ENCODE data around the gene TMEM53.

The TMEM53 gene

DNA sequence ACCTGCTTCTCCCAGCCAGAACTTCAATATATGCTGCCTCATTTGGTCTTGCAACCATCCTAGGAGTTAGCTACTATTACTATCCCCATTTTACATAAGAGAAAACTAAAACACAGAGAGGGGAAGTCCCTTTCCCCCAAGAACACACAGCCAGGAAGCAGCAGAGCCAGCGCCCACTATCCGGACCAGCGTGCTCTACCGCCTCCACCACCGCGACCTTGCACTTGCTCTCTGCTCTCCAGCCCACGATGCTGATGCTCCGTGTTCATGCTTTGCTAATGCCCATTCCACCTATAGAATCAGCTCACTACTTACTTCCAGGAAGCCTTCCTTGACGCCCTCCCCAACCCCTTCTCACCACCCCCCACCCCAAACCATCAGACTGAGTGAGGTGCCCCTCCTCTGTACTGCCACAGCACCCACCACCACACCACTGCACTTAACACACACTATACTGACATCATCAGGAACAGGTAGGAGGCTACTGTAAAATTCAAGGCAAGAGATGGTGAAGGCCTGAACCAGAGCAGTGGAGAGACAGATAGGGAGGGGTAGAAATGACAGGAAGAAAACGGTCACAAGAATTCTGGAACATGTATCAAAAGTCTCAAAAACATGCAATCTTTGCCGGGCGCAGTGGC is 9.4 kb downstream of the TMEM53 start:
- Histone ChIP-seq H3K4me3 (ENCODE audit: low read depth, low read length) (no peak overlapping the region), H3K27ac (no peak overlapping the region), H3K9me3 (ENCODE audit: severe bottlenecking) (no peaks in the 10 kb centered on the region), H3K36me3 (no peaks in the 10 kb centered on the region), H3K27me3 (ENCODE audit: insufficient read depth, low read depth, severe bottlenecking) (no peaks in the 10 kb centered on the region)
- TF ChIP-seq, protein P1, sequence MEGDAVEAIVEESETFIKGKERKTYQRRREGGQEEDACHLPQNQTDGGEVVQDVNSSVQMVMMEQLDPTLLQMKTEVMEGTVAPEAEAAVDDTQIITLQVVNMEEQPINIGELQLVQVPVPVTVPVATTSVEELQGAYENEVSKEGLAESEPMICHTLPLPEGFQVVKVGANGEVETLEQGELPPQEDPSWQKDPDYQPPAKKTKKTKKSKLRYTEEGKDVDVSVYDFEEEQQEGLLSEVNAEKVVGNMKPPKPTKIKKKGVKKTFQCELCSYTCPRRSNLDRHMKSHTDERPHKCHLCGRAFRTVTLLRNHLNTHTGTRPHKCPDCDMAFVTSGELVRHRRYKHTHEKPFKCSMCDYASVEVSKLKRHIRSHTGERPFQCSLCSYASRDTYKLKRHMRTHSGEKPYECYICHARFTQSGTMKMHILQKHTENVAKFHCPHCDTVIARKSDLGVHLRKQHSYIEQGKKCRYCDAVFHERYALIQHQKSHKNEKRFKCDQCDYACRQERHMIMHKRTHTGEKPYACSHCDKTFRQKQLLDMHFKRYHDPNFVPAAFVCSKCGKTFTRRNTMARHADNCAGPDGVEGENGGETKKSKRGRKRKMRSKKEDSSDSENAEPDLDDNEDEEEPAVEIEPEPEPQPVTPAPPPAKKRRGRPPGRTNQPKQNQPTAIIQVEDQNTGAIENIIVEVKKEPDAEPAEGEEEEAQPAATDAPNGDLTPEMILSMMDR (IDR thresholded peaks at IDR 0.05; ENCODE audit: low read depth, low read length) = no peak
- DNase-seq = no peak

DNA sequence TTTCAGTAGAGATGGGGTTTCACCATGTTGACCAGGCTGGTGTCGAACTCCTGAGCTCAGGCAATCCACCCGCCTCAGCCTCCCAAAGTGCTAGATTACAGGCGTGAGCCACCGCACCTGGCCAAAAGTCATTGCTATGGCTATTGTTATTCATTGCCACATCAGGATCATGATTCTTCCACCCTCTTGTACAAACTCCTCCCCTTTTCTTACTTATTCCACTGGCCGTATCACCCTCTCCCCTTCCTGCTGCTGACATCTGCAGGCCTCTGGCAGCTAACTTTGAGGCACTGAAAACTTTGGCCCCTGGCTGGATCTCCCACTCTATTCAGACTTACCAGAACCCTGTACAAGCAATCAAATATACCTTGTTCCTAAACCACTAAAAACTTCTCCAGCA is 10.9 kb downstream of the TMEM53 start:
- no peak for DNase-seq
- Histone ChIP-seq H3K36me3 (no peaks in the 10 kb centered on the region), H3K27ac (no peak overlapping the region), H3K4me3 (ENCODE audit: low read depth, low read length) (no peak overlapping the region), H3K27me3 (ENCODE audit: insufficient read depth, low read depth, severe bottlenecking) (no peaks in the 10 kb centered on the region), H3K9me3 (ENCODE audit: severe bottlenecking) (no peaks in the 10 kb centered on the region)
- TF ChIP-seq, protein P1 (IDR thresholded peaks at IDR 0.05; ENCODE audit: low read depth, low read length) = no peak

GRCh38 chr1:44662683-44663030 is 11.6 kb downstream of the TMEM53 start:
- no peaks in the 10 kb centered on the region for H3K9me3 ChIP-seq (ENCODE audit: severe bottlenecking)
- DNase-seq = no peak
- H3K36me3 ChIP-seq = no peaks in the 10 kb centered on the region
- no peak overlapping the region for H3K4me3 ChIP-seq (ENCODE audit: low read depth, low read length)
- TF ChIP-seq, protein P1 (IDR thresholded peaks at IDR 0.05; ENCODE audit: low read depth, low read length) = no peak
- no peaks in the 10 kb centered on the region for H3K27me3 ChIP-seq (ENCODE audit: insufficient read depth, low read depth, severe bottlenecking)
- no peak overlapping the region for H3K27ac ChIP-seq

DNA sequence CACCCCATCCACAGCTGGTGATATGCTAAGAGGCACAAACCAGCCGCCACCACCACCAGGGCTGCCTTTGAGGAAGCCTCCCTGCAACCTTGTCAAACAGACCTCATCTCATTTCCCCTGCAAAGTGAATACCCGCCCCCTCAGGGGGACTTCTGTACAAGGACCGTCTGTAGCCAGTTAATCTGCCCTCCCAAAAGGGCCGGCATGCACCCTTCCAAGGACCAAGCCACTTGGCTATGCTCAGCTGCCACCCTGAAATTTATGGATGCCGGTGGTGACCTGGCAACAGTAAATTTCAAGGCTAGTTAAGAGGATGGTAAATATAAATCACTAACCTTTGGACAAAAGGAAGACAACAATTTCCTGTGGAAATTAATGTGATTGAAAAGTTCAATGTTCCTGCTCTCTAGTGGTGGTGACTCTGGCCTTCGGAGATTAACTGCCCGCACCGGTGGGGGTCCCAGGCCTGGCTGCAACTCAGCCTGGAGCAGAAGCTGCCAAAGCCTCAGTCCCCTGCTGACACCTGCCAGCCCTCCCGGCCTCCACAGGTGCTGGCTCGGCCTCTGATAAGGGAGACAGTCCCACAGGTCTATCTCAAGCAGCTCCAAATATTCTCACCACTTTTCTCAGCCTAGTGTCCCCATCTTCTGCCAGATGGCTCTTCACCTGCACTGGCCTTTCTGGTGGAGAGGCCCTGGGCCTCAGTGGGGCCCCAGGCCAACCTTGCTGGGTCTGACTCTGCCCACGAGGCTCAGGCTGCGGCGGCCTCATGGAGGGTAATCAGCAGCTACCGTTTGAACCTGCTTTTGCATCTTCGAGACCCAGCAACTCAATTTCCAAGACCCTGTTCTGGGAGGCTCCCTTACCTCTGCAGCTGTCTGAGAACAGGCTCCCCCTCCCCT is 12.2 kb downstream of the TMEM53 start:
- H3K4me3 ChIP-seq (ENCODE audit: low read depth, low read length) = no peak overlapping the region
- H3K9me3 ChIP-seq (ENCODE audit: severe bottlenecking) = no peaks in the 10 kb centered on the region
- no peak for DNase-seq
- H3K27me3 ChIP-seq (ENCODE audit: insufficient read depth, low read depth, severe bottlenecking) = no peaks in the 10 kb centered on the region
- TF ChIP-seq, protein P1 (IDR thresholded peaks at IDR 0.05; ENCODE audit: low read depth, low read length) = no peak
- no peaks in the 10 kb centered on the region for H3K36me3 ChIP-seq
- H3K27ac ChIP-seq = no peak overlapping the region

- DNase-seq = no peak
- TF ChIP-seq, protein P1 (IDR thresholded peaks at IDR 0.05; ENCODE audit: low read depth, low read length) = no peak
- Histone ChIP-seq H3K36me3 (no peaks in the 10 kb centered on the region), H3K4me3 (ENCODE audit: low read depth, low read length) (no peak overlapping the region), H3K9me3 (ENCODE audit: severe bottlenecking) (no peaks in the 10 kb centered on the region), H3K27ac (no peak overlapping the region), H3K27me3 (ENCODE audit: insufficient read depth, low read depth, severe bottlenecking) (no peaks in the 10 kb centered on the region)
Observed at GRCh38 chr1:44660176-44660575, 14.1 kb downstream of the TMEM53 start.

All from WERI-Rb-1 (cell line).